ENCODE results near the gene BIRC2.

BIRC2 gene

GRCh38 chr11:102346748-102347461 is at the start of gene BIRC2:
Gene BIRC2 (plus strand): TSS chr11:102347214. CDS start chr11:102349855, 2,641 bp downstream.
- DNase-seq (ENCODE audit: low read depth) = peak; percentile 94

- DNase-seq (ENCODE audit: low read depth) = peak; percentile 42
These were observed 46.2 kb upstream of the BIRC2 start for GRCh38 chr11:102300837-102301236.

GRCh38 chr11:102302241-102302640 is 44.8 kb upstream of the BIRC2 start:
- DNase-seq (ENCODE audit: low read depth) = no peak

GRCh38 chr11:102304686-102305085 is 42.3 kb upstream of the BIRC2 start:
- DNase-seq (ENCODE audit: low read depth) = no peak

GRCh38 chr11:102305352-102306047 is 41.5 kb upstream of the BIRC2 start:
- no peak for DNase-seq (ENCODE audit: low read depth)

- DNase-seq (ENCODE audit: low read depth) = no peak
These were observed 40.9 kb upstream of the BIRC2 start for GRCh38 chr11:102306048-102306597.

- no peak for DNase-seq (ENCODE audit: low read depth)
These were observed 39.9 kb upstream of the BIRC2 start for GRCh38 chr11:102306817-102307726.

GRCh38 chr11:102307727-102308038 is 39.3 kb upstream of the BIRC2 start:
- no peak for DNase-seq (ENCODE audit: low read depth)

- no peak for DNase-seq (ENCODE audit: low read depth)
These were observed 37.1 kb upstream of the BIRC2 start for GRCh38 chr11:102309621-102310541.

GRCh38 chr11:102312667-102313066 is 34.3 kb upstream of the BIRC2 start:
- no peak for DNase-seq (ENCODE audit: low read depth)

GRCh38 chr11:102313238-102313940 is 33.6 kb upstream of the BIRC2 start:
- no peak for DNase-seq (ENCODE audit: low read depth)

GRCh38 chr11:102314784-102315183 is 32.2 kb upstream of the BIRC2 start:
- no peak for DNase-seq (ENCODE audit: low read depth)

- DNase-seq (ENCODE audit: low read depth) = no peak
These were observed 30.6 kb upstream of the BIRC2 start for GRCh38 chr11:102316346-102316904.

GRCh38 chr11:102317099-102317767 is 29.8 kb upstream of the BIRC2 start, which contains the start of gene BIRC3:
Gene BIRC3 (plus strand): TSS chr11:102317484. CDS start chr11:102324510, 7,026 bp downstream.
- peak; percentile 80 for DNase-seq (ENCODE audit: low read depth)

GRCh38 chr11:102317768-102318103 is 29.3 kb upstream of the BIRC2 start:
- DNase-seq (ENCODE audit: low read depth) = no peak

GRCh38 chr11:102318469-102318868 is 28.5 kb upstream of the BIRC2 start:
- no peak for DNase-seq (ENCODE audit: low read depth)

GRCh38 chr11:102319544-102319943 is 27.5 kb upstream of the BIRC2 start:
- no peak for DNase-seq (ENCODE audit: low read depth)

- no peak for DNase-seq (ENCODE audit: low read depth)
These were observed 26.8 kb upstream of the BIRC2 start for GRCh38 chr11:102320188-102320587.

- DNase-seq (ENCODE audit: low read depth) = no peak
These were observed 26.3 kb upstream of the BIRC2 start for GRCh38 chr11:102320679-102321078.

- DNase-seq (ENCODE audit: low read depth) = no peak
These were observed 24.5 kb upstream of the BIRC2 start for GRCh38 chr11:102322560-102322959.

Measured in activated T-cell treated with anti-CD3 and anti-CD28 coated beads for 1 hour (primary cell).